HEK293 (cell line): Measurements from ENCODE around the gene ANKRD9.

Experiments used
- CTCF ChIA-PET: fragments of 350-600 bp; formaldehyde crosslinking; extraction: SDS; loops from one replicate; lab custom pipeline; 2021; ENCODE audit warnings: antibody characterized with exemption; lab: Yijun Ruan, JAX
- POLR2A ChIA-PET: fragments of 300-600 bp; formaldehyde crosslinking; extraction: SDS; loops from one replicate; lab custom pipeline; 2020; ENCODE audit warnings: antibody characterized with exemption, inconsistent platforms; lab: Yijun Ruan, JAX
- H3K27ac ChIP-seq: fragments of 200-500 bp; sonication (Bioruptor generic); 2 replicates; pipeline ENCODE4 v1.5.1; 2014; ENCODE audit warnings: low read depth, low read length, control low read depth, inconsistent platforms; ENCODE audit errors: extremely low read depth
- H3K36me3 ChIP-seq, 2 experiments: fragments of 200-500 bp in 1 of 2; sonication (Bioruptor generic) in 1 of 2; 1 replicate in 1 of 2; 2 replicates in 1 of 2; pipeline ENCODE4 v1.5.1; 2014 to 2017; ENCODE audit warnings: inconsistent platforms in 2 of 2, low read length in 2 of 2; ENCODE audit not compliant: control insufficient read depth in 2 of 2, insufficient read depth in 1 of 2
- H3K4me1 ChIP-seq: fragments of 200-500 bp; sonication (Bioruptor generic); 2 replicates; pipeline ENCODE4 v1.5.1; 2014; ENCODE audit warnings: mild to moderate bottlenecking, low read length, inconsistent platforms; ENCODE audit not compliant: control insufficient read depth, insufficient read depth
- H3K4me3 ChIP-seq: 2 replicates; pipeline ENCODE4 v1.5.1; 2011; ENCODE audit warnings: low read depth, mild to moderate bottlenecking, control low read depth, low read length, moderate library complexity
- H3K9me3 ChIP-seq: fragments of 200-500 bp; sonication (Bioruptor generic); 2 replicates; pipeline ENCODE4 v1.5.1; 2014; ENCODE audit warnings: low read depth, low read length, inconsistent platforms; ENCODE audit not compliant: control insufficient read depth, insufficient read depth
- KLF7 ChIP-seq: fragments of 450-650 bp; formaldehyde crosslinking; IDR thresholded peaks from 2 replicates; pipeline ENCODE4 v1.5.1; 2016; ENCODE audit warnings: missing biosample characterization, missing genetic modification characterization, borderline replicate concordance
- MZF1 ChIP-seq: fragments of 450-650 bp; formaldehyde crosslinking; IDR thresholded peaks from 2 replicates; pipeline ENCODE4 v1.5.1; 2017; ENCODE audit warnings: missing biosample characterization, missing genetic modification characterization, borderline replicate concordance
- OSR2 ChIP-seq: fragments of 450-650 bp; formaldehyde crosslinking; IDR thresholded peaks from 2 replicates; pipeline ENCODE4 v1.5.1; 2016; ENCODE audit warnings: missing biosample characterization, missing genetic modification characterization
- ZFHX2 ChIP-seq: fragments of 450-650 bp; formaldehyde crosslinking; conservative IDR thresholded peaks from 2 replicates; pipeline ENCODE4 v1.5.1; 2016; ENCODE audit warnings: missing biosample characterization, missing genetic modification characterization
- ZNF112 ChIP-seq: fragments of 450-650 bp; formaldehyde crosslinking; IDR thresholded peaks from 2 replicates; pipeline ENCODE4 v1.5.0; 2017; ENCODE audit warnings: missing biosample characterization, missing genetic modification characterization
- ZNF121 ChIP-seq: fragments of 450-650 bp; formaldehyde crosslinking; IDR thresholded peaks from 2 replicates; pipeline ENCODE4 v1.5.1; 2016; ENCODE audit warnings: missing biosample characterization, missing genetic modification characterization
- ZNF155 ChIP-seq: fragments of 450-650 bp; formaldehyde crosslinking; IDR thresholded peaks from 2 replicates; pipeline ENCODE4 v1.5.1; 2016; ENCODE audit warnings: missing biosample characterization, missing genetic modification characterization
- ZNF184 ChIP-seq: fragments of 450-650 bp; IDR thresholded peaks from 2 replicates; pipeline ENCODE4 v1.5.1; 2018; ENCODE audit warnings: missing biosample characterization, mild to moderate bottlenecking, missing genetic modification characterization
- ZNF366 ChIP-seq: fragments of 450-650 bp; formaldehyde crosslinking; conservative IDR thresholded peaks from 2 replicates; pipeline ENCODE4 v1.5.1; 2016; ENCODE audit warnings: missing biosample characterization, missing genetic modification characterization
- ZNF501 ChIP-seq: fragments of 450-650 bp; formaldehyde crosslinking; IDR thresholded peaks from 2 replicates; pipeline ENCODE4 v1.5.1; 2016; ENCODE audit warnings: missing biosample characterization, missing genetic modification characterization
- ZNF558 ChIP-seq: fragments of 450-650 bp; formaldehyde crosslinking; IDR thresholded peaks from 2 replicates; pipeline ENCODE4 v1.5.1; 2016; ENCODE audit warnings: missing biosample characterization, missing genetic modification characterization
- ZNF560 ChIP-seq: fragments of 450-650 bp; formaldehyde crosslinking; IDR thresholded peaks from 2 replicates; pipeline ENCODE4 v1.5.1; 2017; ENCODE audit warnings: missing biosample characterization, missing genetic modification characterization, borderline replicate concordance
- ZNF626 ChIP-seq: fragments of 450-650 bp; sonication (Bioruptor Pico); formaldehyde crosslinking; IDR thresholded peaks from 2 replicates; pipeline ENCODE4 v1.5.1; 2018; ENCODE audit warnings: missing biosample characterization, missing genetic modification characterization, inconsistent platforms
- ZNF677 ChIP-seq: fragments of 450-650 bp; IDR thresholded peaks from 2 replicates; pipeline ENCODE4 v1.5.0; 2018; ENCODE audit warnings: missing biosample characterization, mild to moderate bottlenecking, missing genetic modification characterization, moderate library complexity
- ZNF791 ChIP-seq: fragments of 450-650 bp; formaldehyde crosslinking; IDR thresholded peaks from 2 replicates; pipeline ENCODE4 v1.5.1; 2016; ENCODE audit warnings: missing biosample characterization, missing genetic modification characterization
- TF ChIP-seq, protein P1 (sequence below): fragments of 450-650 bp; formaldehyde crosslinking; IDR thresholded peaks from 2 replicates; pipeline ENCODE4 v1.5.1; 2016; ENCODE audit warnings: missing biosample characterization, missing genetic modification characterization
- TF ChIP-seq, protein P2 (sequence below): fragments of 450-650 bp; formaldehyde crosslinking; IDR thresholded peaks from 2 replicates; pipeline ENCODE4 v1.5.1; 2017; ENCODE audit warnings: missing biosample characterization, missing genetic modification characterization
- TF ChIP-seq, protein P3 (sequence below): fragments of 450-650 bp; formaldehyde crosslinking; IDR thresholded peaks from 2 replicates; pipeline ENCODE4 v1.5.1; 2016; ENCODE audit warnings: missing biosample characterization, missing genetic modification characterization
- TF ChIP-seq, protein P4 (sequence below): fragments of 450-650 bp; formaldehyde crosslinking; IDR thresholded peaks from 2 replicates; pipeline ENCODE4 v1.5.1; 2016; ENCODE audit warnings: missing biosample characterization, missing genetic modification characterization, low read depth

Gene ANKRD9

DNA sequence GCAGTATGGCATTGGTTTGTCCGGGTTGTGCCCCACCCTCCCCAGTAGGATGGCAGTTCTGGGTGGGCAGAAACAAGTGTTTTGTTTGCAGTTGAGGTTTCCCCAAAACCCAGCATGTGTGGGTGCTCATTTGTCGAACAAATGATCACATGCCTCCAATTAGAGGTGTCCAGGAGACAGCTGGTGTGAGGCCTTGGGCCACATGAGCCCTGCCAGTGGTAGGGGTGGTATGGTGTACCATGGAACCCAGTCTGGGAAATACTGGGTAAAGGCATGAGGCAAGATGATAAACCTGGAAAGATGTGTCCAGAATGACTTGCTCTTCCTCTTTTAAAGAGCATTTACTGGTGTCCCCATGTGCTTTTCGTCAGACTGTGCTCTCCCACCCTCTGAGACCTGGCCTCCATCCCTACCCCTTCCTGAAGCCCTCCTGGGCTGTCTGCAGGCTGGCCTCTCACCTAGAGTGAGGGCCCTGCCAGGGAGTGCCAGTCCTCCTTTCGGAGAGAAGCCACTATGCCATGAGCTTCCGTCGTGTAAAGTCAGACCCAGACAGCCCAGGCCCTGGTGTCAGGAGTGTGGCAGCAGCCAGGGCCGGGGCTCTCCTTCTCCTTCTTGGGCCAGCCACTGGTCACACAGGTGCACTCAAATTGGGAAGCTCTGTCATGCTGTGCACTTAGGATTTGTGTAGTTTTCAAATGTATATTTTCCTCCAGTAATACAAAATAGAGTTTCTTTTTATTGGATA is 17.6 kb downstream of the ANKRD9 start:
- ChIA-PET POLR2A (no interaction called here), CTCF (no interaction called here)
- TF ChIP-seq ZNF155, result no peak
- TF ChIP-seq ZNF560 (tag by site-specific recombination), result no peak
- no peak for TF ChIP-seq KLF7 (tag by site-specific recombination)
- no peak for TF ChIP-seq MZF1
- no peak for TF ChIP-seq ZNF501 (tag by site-specific recombination)
- TF ChIP-seq, protein P1, sequence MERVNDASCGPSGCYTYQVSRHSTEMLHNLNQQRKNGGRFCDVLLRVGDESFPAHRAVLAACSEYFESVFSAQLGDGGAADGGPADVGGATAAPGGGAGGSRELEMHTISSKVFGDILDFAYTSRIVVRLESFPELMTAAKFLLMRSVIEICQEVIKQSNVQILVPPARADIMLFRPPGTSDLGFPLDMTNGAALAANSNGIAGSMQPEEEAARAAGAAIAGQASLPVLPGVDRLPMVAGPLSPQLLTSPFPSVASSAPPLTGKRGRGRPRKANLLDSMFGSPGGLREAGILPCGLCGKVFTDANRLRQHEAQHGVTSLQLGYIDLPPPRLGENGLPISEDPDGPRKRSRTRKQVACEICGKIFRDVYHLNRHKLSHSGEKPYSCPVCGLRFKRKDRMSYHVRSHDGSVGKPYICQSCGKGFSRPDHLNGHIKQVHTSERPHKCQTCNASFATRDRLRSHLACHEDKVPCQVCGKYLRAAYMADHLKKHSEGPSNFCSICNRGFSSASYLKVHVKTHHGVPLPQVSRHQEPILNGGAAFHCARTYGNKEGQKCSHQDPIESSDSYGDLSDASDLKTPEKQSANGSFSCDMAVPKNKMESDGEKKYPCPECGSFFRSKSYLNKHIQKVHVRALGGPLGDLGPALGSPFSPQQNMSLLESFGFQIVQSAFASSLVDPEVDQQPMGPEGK, result no peak
- TF ChIP-seq ZFHX2 (tag by site-specific recombination), result no peak
- TF ChIP-seq ZNF677 (tag by site-specific recombination), result no peak
- no peak for TF ChIP-seq ZNF558 (tag by site-specific recombination)
- TF ChIP-seq, protein P2, sequence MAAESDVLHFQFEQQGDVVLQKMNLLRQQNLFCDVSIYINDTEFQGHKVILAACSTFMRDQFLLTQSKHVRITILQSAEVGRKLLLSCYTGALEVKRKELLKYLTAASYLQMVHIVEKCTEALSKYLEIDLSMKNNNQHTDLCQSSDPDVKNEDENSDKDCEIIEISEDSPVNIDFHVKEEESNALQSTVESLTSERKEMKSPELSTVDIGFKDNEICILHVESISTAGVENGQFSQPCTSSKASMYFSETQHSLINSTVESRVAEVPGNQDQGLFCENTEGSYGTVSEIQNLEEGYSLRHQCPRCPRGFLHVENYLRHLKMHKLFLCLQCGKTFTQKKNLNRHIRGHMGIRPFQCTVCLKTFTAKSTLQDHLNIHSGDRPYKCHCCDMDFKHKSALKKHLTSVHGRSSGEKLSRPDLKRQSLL (tag by site-specific recombination), result no peak
- TF ChIP-seq OSR2, result no peak
- TF ChIP-seq ZNF184, result no peak
- TF ChIP-seq, protein P3, sequence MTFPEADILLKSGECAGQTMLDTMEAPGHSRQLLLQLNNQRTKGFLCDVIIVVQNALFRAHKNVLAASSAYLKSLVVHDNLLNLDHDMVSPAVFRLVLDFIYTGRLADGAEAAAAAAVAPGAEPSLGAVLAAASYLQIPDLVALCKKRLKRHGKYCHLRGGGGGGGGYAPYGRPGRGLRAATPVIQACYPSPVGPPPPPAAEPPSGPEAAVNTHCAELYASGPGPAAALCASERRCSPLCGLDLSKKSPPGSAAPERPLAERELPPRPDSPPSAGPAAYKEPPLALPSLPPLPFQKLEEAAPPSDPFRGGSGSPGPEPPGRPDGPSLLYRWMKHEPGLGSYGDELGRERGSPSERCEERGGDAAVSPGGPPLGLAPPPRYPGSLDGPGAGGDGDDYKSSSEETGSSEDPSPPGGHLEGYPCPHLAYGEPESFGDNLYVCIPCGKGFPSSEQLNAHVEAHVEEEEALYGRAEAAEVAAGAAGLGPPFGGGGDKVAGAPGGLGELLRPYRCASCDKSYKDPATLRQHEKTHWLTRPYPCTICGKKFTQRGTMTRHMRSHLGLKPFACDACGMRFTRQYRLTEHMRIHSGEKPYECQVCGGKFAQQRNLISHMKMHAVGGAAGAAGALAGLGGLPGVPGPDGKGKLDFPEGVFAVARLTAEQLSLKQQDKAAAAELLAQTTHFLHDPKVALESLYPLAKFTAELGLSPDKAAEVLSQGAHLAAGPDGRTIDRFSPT, result no peak
- TF ChIP-seq ZNF626 (tag by site-specific recombination), result no peak
- no peak for TF ChIP-seq ZNF112 (tag by site-specific recombination)
- Histone ChIP-seq H3K9me3 (no peaks in the 10 kb centered on the region), H3K4me3 (no peak overlapping the region), H3K27ac (no peak overlapping the region), H3K36me3 (peaks cover 0 to 3% of the 10 kb centered on the region in 2 experiments; a peak in 2 of 3 replicates), H3K4me1 (no peaks in the 10 kb centered on the region)

DNA sequence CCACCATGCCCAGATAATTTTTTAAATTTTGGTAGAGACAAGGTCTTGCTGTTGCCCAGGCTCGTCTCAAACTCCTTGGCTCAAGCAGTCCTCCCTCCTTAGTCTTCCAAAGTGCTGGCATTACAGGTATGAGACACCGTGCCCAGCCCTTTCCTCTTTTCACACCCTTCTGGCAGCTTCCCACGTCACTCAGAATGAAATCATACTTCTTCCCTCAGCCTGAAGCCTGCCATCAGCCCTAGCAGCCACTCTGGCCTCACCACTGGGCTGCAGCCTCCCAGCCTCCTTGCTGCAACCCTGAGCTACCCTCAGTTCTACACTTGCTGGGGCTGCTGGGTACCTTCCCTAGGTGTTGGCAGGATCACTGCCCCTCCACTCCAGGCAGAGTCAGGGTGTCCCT is 18.2 kb downstream of the ANKRD9 start:
- no peak overlapping the region for H3K4me3 ChIP-seq
- TF ChIP-seq, protein P4, sequence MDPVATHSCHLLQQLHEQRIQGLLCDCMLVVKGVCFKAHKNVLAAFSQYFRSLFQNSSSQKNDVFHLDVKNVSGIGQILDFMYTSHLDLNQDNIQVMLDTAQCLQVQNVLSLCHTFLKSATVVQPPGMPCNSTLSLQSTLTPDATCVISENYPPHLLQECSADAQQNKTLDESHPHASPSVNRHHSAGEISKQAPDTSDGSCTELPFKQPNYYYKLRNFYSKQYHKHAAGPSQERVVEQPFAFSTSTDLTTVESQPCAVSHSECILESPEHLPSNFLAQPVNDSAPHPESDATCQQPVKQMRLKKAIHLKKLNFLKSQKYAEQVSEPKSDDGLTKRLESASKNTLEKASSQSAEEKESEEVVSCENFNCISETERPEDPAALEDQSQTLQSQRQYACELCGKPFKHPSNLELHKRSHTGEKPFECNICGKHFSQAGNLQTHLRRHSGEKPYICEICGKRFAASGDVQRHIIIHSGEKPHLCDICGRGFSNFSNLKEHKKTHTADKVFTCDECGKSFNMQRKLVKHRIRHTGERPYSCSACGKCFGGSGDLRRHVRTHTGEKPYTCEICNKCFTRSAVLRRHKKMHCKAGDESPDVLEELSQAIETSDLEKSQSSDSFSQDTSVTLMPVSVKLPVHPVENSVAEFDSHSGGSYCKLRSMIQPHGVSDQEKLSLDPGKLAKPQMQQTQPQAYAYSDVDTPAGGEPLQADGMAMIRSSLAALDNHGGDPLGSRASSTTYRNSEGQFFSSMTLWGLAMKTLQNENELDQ (tag by site-specific recombination), result no peak
- TF ChIP-seq ZNF121 (tag by site-specific recombination) (no peak), ZNF366 (tag by site-specific recombination) (no peak), ZNF791 (tag by site-specific recombination) (no peak)
- TF ChIP-seq, all 188 proteins: peak for 0
- ChIA-PET POLR2A (interaction anchor here (0.5 kb wide), 1 partner anchor 46 kb away, joined by 3 read pairs; no protein-coding TSS in a partner anchor), CTCF (no interaction called here)
- no peak overlapping the region for H3K27ac ChIP-seq
- H3K36me3 ChIP-seq, result no peaks in the 10 kb centered on the region; a peak in 1 of 3 replicates
- no peaks in the 10 kb centered on the region for H3K9me3 ChIP-seq
- no peaks in the 10 kb centered on the region for H3K4me1 ChIP-seq
